H1 (cell line): ENCODE data around the gene HTR1D. TPM values are rescaled to one million over a fixed set of nuclear protein-coding genes. Genes with fewer than 3 reads are reported as not detected.

ENCODE experiments used
- CTCF ChIA-PET: fragments of 300-600 bp; sonication (Branson Sonifier 250); formaldehyde crosslinking; loops from one replicate; lab custom pipeline; 2021; ENCODE audit not compliant: partially characterized antibody; lab: Charles Lee
- POLR2A ChIA-PET: fragments of 300-600 bp; sonication (Branson Sonifier 250); formaldehyde crosslinking; loops from one replicate; lab custom pipeline; 2021; ENCODE audit warnings: inconsistent platforms; ENCODE audit not compliant: partially characterized antibody; lab: Charles Lee
- DNase-seq, 2 experiments: peaks; one replicate each; pipeline versions ENCODE4 v3.0.0 to v3.0.0-alpha.2; 2010 to 2022; ENCODE audit warnings: low spot score in 2 of 2, low read depth in 1 of 2, mixed read lengths in 1 of 2
- FAIRE-seq: peaks from 2 replicates; lab custom pipeline; 2011; peaks lifted over from hg19 to GRCh38; lab: Jason Lieb, UNC
- H2AFZ ChIP-seq: 2 replicates; pipeline ENCODE4 v1.8.1; 2012; ENCODE audit warnings: low read length, inconsistent platforms
- H2AK5ac ChIP-seq: 2 replicates; pipeline ENCODE4 v1.6.1; 2013; ENCODE audit warnings: low read depth, low read length
- H2BK120ac ChIP-seq: replicated peaks from 2 replicates; pipeline ENCODE3; 2013; ENCODE audit warnings: low read depth, low read length, inconsistent platforms
- H2BK12ac ChIP-seq: 2 replicates; pipeline ENCODE4 v1.6.1; 2013; ENCODE audit warnings: low read depth, low read length
- H2BK15ac ChIP-seq: 2 replicates; pipeline ENCODE4 v1.6.1; 2013; ENCODE audit warnings: low read length
- H2BK20ac ChIP-seq: 2 replicates; pipeline ENCODE4 v1.6.1; 2013; ENCODE audit warnings: low read length
- H2BK5ac ChIP-seq: 2 replicates; pipeline ENCODE4 v1.6.1; 2013; ENCODE audit warnings: low read depth, low read length
- H3K14ac ChIP-seq: 2 replicates; pipeline ENCODE4 v1.6.1; 2013; ENCODE audit warnings: inconsistent platforms; ENCODE audit not compliant: insufficient read length
- H3K18ac ChIP-seq: 2 replicates; pipeline ENCODE4 v1.6.1; 2013; ENCODE audit warnings: low read length; ENCODE audit errors: extremely low read depth
- H3K23ac ChIP-seq: 2 replicates; pipeline ENCODE4 v1.6.1; 2013; ENCODE audit warnings: inconsistent platforms; ENCODE audit not compliant: insufficient read length
- H3K23me2 ChIP-seq: 2 replicates; pipeline ENCODE4 v1.6.1; 2013; ENCODE audit warnings: low read depth, low read length
- H3K27ac ChIP-seq: 2 replicates; pipeline ENCODE4 v1.6.1; 2011; ENCODE audit warnings: low read depth, low read length, inconsistent platforms
- H3K27me3 ChIP-seq, 4 experiments: replicated peaks in 1 of 4; 1 replicate in 1 of 4; 2 replicates in 3 of 4; pipeline versions ENCODE4 v1.6.1 to v1.8.1; 2011 to 2013; ENCODE audit warnings: low read length in 3 of 4, mild to moderate bottlenecking in 3 of 4, inconsistent platforms in 2 of 4, mixed read lengths in 2 of 4, moderate library complexity in 1 of 4; ENCODE audit not compliant: control insufficient read depth in 3 of 4, insufficient read depth in 3 of 4; ENCODE audit errors: extremely low read depth in 1 of 4
- H3K36me3 ChIP-seq, 4 experiments: 2 replicates each; pipeline versions ENCODE4 v1.6.1 to v1.8.1; 2011 to 2013; ENCODE audit warnings: mild to moderate bottlenecking in 4 of 4, low read length in 3 of 4, moderate library complexity in 2 of 4, control low read depth in 1 of 4, inconsistent platforms in 1 of 4; ENCODE audit not compliant: insufficient read depth in 4 of 4, control insufficient read depth in 2 of 4
- H3K4ac ChIP-seq: replicated peaks from 2 replicates; pipeline ENCODE3; 2013; ENCODE audit warnings: low read length, low read depth, mixed read lengths, inconsistent platforms; ENCODE audit not compliant: insufficient read length
- H3K4me1 ChIP-seq, 4 experiments: replicated peaks in 1 of 4; 1 replicate in 1 of 4; 2 replicates in 3 of 4; pipeline versions ENCODE4 v1.6.1 to v1.8.1; 2011 to 2013; ENCODE audit warnings: low read length in 3 of 4, inconsistent platforms in 2 of 4, mixed read lengths in 1 of 4; ENCODE audit not compliant: insufficient read depth in 4 of 4, control insufficient read depth in 3 of 4
- H3K4me2 ChIP-seq, 2 experiments: 2 replicates each; pipeline versions ENCODE4 v1.6.1 to v1.8.1; 2011 to 2013; ENCODE audit warnings: low read depth in 2 of 2, low read length in 2 of 2, control low read depth in 1 of 2, inconsistent platforms in 1 of 2, mild to moderate bottlenecking in 1 of 2; ENCODE audit not compliant: insufficient read depth in 1 of 2
- H3K4me3 ChIP-seq, 4 experiments: fragments of 200-600, 300-600 bp in 1 of 4; sonication (generic), shearing (Covaris generic), sonication (Bioruptor Twin) in 1 of 4; 2 replicates each; pipeline versions ENCODE4 v1.5.1 to v1.8.1; 2011 to 2016; ENCODE audit warnings: low read length in 4 of 4, low read depth in 3 of 4, control low read depth in 2 of 4, inconsistent platforms in 2 of 4, mild to moderate bottlenecking in 2 of 4, mixed read lengths in 1 of 4, moderate library complexity in 1 of 4; ENCODE audit not compliant: insufficient read depth in 2 of 4; ENCODE audit errors: extremely low read depth in 1 of 4
- H3K56ac ChIP-seq: replicated peaks from 2 replicates; pipeline ENCODE3; 2013; ENCODE audit warnings: low read depth, mild to moderate bottlenecking, mixed read lengths, low read length, inconsistent platforms; ENCODE audit not compliant: insufficient read length
- H3K79me1 ChIP-seq: 2 replicates; pipeline ENCODE4 v1.6.1; 2013; ENCODE audit warnings: low read depth, low read length, control low read depth
- H3K79me2 ChIP-seq, 2 experiments: 2 replicates each; pipeline versions ENCODE4 v1.6.1 to v1.8.1; 2012 to 2013; ENCODE audit warnings: low read length in 2 of 2, mild to moderate bottlenecking in 2 of 2, inconsistent platforms in 1 of 2; ENCODE audit not compliant: insufficient read depth in 2 of 2, control insufficient read depth in 1 of 2
- H3K9ac ChIP-seq, 4 experiments: replicated peaks in 1 of 4; 1 replicate in 1 of 4; 2 replicates in 3 of 4; pipeline versions ENCODE4 v1.6.1 to v1.8.1; 2011 to 2013; ENCODE audit warnings: low read depth in 3 of 4, low read length in 3 of 4, control low read depth in 2 of 4, mild to moderate bottlenecking in 2 of 4, moderate library complexity in 2 of 4, inconsistent platforms in 1 of 4; ENCODE audit errors: extremely low read depth in 1 of 4
- H3K9me3 ChIP-seq, 2 experiments: 2 replicates each; pipeline versions ENCODE4 v1.6.1 to v1.8.1; 2012 to 2013; ENCODE audit warnings: mild to moderate bottlenecking in 2 of 2, moderate library complexity in 2 of 2, control low read depth in 1 of 2, inconsistent platforms in 1 of 2, low read depth in 1 of 2, low read length in 1 of 2, mixed read lengths in 1 of 2; ENCODE audit not compliant: insufficient read depth in 2 of 2
- H4K20me1 ChIP-seq, 2 experiments: replicated peaks in 1 of 2; 2 replicates each; pipeline versions ENCODE3 to v1.8.1; 2011 to 2013; ENCODE audit warnings: inconsistent platforms in 2 of 2, low read length in 2 of 2, mild to moderate bottlenecking in 1 of 2; ENCODE audit not compliant: insufficient read depth in 2 of 2, control insufficient read depth in 1 of 2
- H4K5ac ChIP-seq: 2 replicates; pipeline ENCODE4 v1.6.1; 2013; ENCODE audit warnings: low read length, low read depth, mixed read lengths, inconsistent platforms; ENCODE audit not compliant: insufficient read length
- H4K8ac ChIP-seq: 2 replicates; pipeline ENCODE4 v1.8.0; 2013; ENCODE audit warnings: mild to moderate bottlenecking, moderate library complexity, low read length, inconsistent platforms; ENCODE audit not compliant: insufficient read depth; ENCODE audit errors: extremely low read depth
- H4K91ac ChIP-seq: replicated peaks from 2 replicates; pipeline ENCODE3; 2013; ENCODE audit warnings: low read length, mixed read lengths, inconsistent platforms; ENCODE audit not compliant: insufficient read length
- SP2 ChIP-seq: IDR thresholded peaks from 2 replicates; pipeline ENCODE4 v1.6.1; 2012; ENCODE audit warnings: mild to moderate bottlenecking, low read length, inconsistent platforms
- WGBS, 2 experiments: shearing (Covaris generic) in 1 of 2; methylation state at CpG; one replicate each; pipeline versions ENCODE4 v1.1.6 to v1.1.7; 2013 to 2015; ENCODE audit warnings: low lambda C conversion rate in 2 of 2, mixed read lengths in 2 of 2, inconsistent platforms in 1 of 2, low coverage in 1 of 2, missing lambda C conversion rate in 1 of 2; ENCODE audit not compliant: insufficient replicate concordance in 2 of 2, insufficient coverage in 1 of 2, insufficient read length in 1 of 2; ENCODE audit errors: extremely low coverage in 1 of 2, missing lambda C conversion rate in 1 of 2; 5-methylcytosine and 5-hydroxymethylcytosine counted together
- polyA plus RNA-seq, 7 experiments: library from polyadenylated mRNA; depleted of rRNA in 3 of 7; stranded (reverse) in 5 of 7; unstranded in 2 of 7; fragments of >200 nt in 5 of 7; fragments of 200-250 nt in 2 of 7; gene quantifications; 1 replicate in 5 of 7; 2 replicates in 1 of 7; 4 replicates in 1 of 7; pipeline versions ENCODE4 v1.2.1 to v1.2.3, GENCODE V29; 2011 to 2013; ENCODE audit warnings: missing spikeins in 2 of 7, mixed read lengths in 2 of 7
- total RNA-seq: library from RNA; stranded (reverse); fragmentation: NEBNext Ultra II Directional; extraction: Animal tissue kit (Norgen Biotek cat#: 25700); gene quantifications from 2 replicates; pipeline ENCODE4 v1.2.1, GENCODE V29; 2021

The HTR1D gene
- total and polyA plus RNA-seq, 2 of the 8 experiments (the other 6 are each of a cell fraction or from before 2014, with no cell fraction given) = 8.8 to 11.5 TPM

DNA sequence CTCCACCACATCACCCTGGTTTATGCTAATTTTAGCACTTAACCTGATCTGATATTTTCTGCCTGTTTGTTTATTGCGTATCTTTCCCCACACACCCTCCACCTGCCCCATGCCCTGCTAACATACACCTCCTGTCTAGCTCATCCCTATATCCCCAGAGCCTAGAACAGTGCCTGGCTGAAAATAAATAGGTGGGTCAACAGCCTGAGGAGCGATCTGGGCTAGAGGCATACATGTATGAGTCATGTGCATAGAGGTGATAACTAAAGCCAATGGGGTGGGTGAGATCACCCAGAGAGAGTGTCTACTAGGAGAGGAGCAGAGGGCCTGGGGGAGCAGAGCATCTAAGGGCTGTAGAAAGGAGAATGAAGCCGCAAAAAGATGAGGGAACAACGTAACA, 2.7 kb downstream of the HTR1D start:
- H3K18ac ChIP-seq = no peak overlapping the region
- no peak for FAIRE-seq
- no peak for TF ChIP-seq SP2
- H3K9ac ChIP-seq = no peak overlapping the region
- DNase-seq = no peak
- CTCF ChIA-PET = interaction anchor here (1.1 to 1.4 kb wide), 2 partner anchors 8 to 62 kb away, joined by 4 read pairs; no protein-coding TSS in a partner anchor
- H3K14ac ChIP-seq = no peak overlapping the region
- POLR2A ChIA-PET = no interaction called here
- H3K79me2 ChIP-seq = peaks cover 0 to 2% of the 10 kb centered on the region in 2 experiments; a peak in 1 of 4 replicates
- no peak overlapping the region for H4K5ac ChIP-seq
- peaks cover 6 to 13% (median 9%) of the 10 kb centered on the region in 4 experiments for H3K4me1 ChIP-seq
- H2AK5ac ChIP-seq = no peak overlapping the region
- H3K27me3 ChIP-seq = peaks cover 0 to 2% (median 1%) of the 10 kb centered on the region in 4 experiments; a peak in 4 of 7 replicates
- 0 out of 8 replicates have a peak, but pooled peaks cover 0 to 3% (median 0%) of the 10 kb centered on the region in 4 experiments for H3K36me3 ChIP-seq
- no peak overlapping the region for H3K56ac ChIP-seq
- no peak overlapping the region for H2BK12ac ChIP-seq
- no peak overlapping the region for H3K27ac ChIP-seq
- no peaks in the 10 kb centered on the region for H3K9me3 ChIP-seq
- peaks cover 6% of the 10 kb centered on the region; the same call in 1 of the 2 replicates for H3K23me2 ChIP-seq
- H3K4ac ChIP-seq = peak overlapping the region; percentile 19
- H3K23ac ChIP-seq = no peak overlapping the region
- no peak overlapping the region for H2BK5ac ChIP-seq
- peak overlapping the region; percentile 40; the same call in 1 of the 2 replicates for H2BK20ac ChIP-seq
- H4K91ac ChIP-seq = no peak overlapping the region
- peaks cover 3% of the 10 kb centered on the region; the same call in 1 of the 2 replicates for H3K79me1 ChIP-seq
- H2BK120ac ChIP-seq = no peak overlapping the region
- no peak overlapping the region; the same call in 1 of the 2 replicates for H4K8ac ChIP-seq
- peaks cover 0 to 3% of the 10 kb centered on the region in 2 experiments for H4K20me1 ChIP-seq
- H2BK15ac ChIP-seq = no peak overlapping the region
- H3K4me3 ChIP-seq = no peak overlapping the region
- H3K4me2 ChIP-seq = no peak overlapping the region; a peak in 1 of 4 replicates
- WGBS, 2 experiments = 93% methylated on average over 4 of the region's 4 CpGs; no CpG with 5 or more reads in 1 of the 2 experiments
- H2AFZ ChIP-seq = no peak overlapping the region
